NCI-H187 treated with DMSO at 0.1 percent for 48 hours (cell line): ENCODE measurements around the gene RNU4-1.
"Not testable (repeated sequence)": the region's sequence is repeated elsewhere in the genome, so short reads cannot be mapped to it uniquely, and the experiment has no call there.

Source experiments
- DNase-seq: peaks from one replicate; lab custom pipeline; 2025; lab: John Stamatoyannopoulos, UW

The RNU4-1 gene

GRCh38 chr12:120258323-120258896 is 34.6 kb downstream of the RNU4-1 start:
- no peak for DNase-seq

GRCh38 chr12:120257041-120257821 is 35.8 kb downstream of the RNU4-1 start:
- DNase-seq: no peak

- no peak for DNase-seq
Measured at GRCh38 chr12:120254809-120255208, 38.2 kb downstream of the RNU4-1 start.

GRCh38 chr12:120253313-120253712 is 39.7 kb downstream of the RNU4-1 start:
- not testable (repeated sequence) for DNase-seq

GRCh38 chr12:120252071-120252906 is 40.7 kb downstream of the RNU4-1 start:
- DNase-seq: no peak

GRCh38 chr12:120251364-120252070 is 41.5 kb downstream of the RNU4-1 start:
- DNase-seq: not testable (repeated sequence)

- no peak for DNase-seq
Measured at GRCh38 chr12:120249875-120250795, 42.9 kb downstream of the RNU4-1 start.

GRCh38 chr12:120249266-120249874 is 43.7 kb downstream of the RNU4-1 start:
- no peak for DNase-seq

- no peak for DNase-seq
Measured at GRCh38 chr12:120247621-120248030, 45.4 kb downstream of the RNU4-1 start.

- DNase-seq: no peak
Measured at GRCh38 chr12:120247183-120247582, 45.9 kb downstream of the RNU4-1 start.

GRCh38 chr12:120246705-120247104 is 46.3 kb downstream of the RNU4-1 start:
- not testable (repeated sequence) for DNase-seq
